Keratinocyte (primary cell): ENCODE data around the gene L3MBTL4. TPM values are rescaled to one million over a fixed set of nuclear protein-coding genes. Genes with fewer than 3 reads are reported as not detected.

ENCODE experiments used
- DNase-seq: peaks from one replicate; pipeline ENCODE4 v3.0.0-alpha.2; 2011; ENCODE audit warnings: low read depth, missing footprints, low spot score
- FAIRE-seq: peaks from 2 replicates; lab custom pipeline; 2011; peaks lifted over from hg19 to GRCh38; lab: Jason Lieb, UNC
- H2AFZ ChIP-seq: 2 replicates; pipeline ENCODE4 v1.6.0; 2012; ENCODE audit warnings: low read length, control low read depth, inconsistent platforms; ENCODE audit not compliant: control insufficient read depth
- H3K27ac ChIP-seq: 2 replicates; pipeline ENCODE4 v1.5.1; 2011; ENCODE audit warnings: low read length; ENCODE audit not compliant: control insufficient read depth, insufficient read depth
- H3K27me3 ChIP-seq: 3 replicates; pipeline ENCODE4 v1.6.0; 2011; ENCODE audit warnings: low read length; ENCODE audit not compliant: control insufficient read depth, insufficient read depth; ENCODE audit errors: extremely low read depth
- H3K36me3 ChIP-seq, 2 experiments: 2 replicates in 1 of 2; 3 replicates in 1 of 2; pipeline ENCODE4 v1.5.1; 2011; ENCODE audit warnings: low read length in 2 of 2, mild to moderate bottlenecking in 1 of 2; ENCODE audit not compliant: control insufficient read depth in 2 of 2, insufficient read depth in 2 of 2; ENCODE audit errors: extremely low read depth in 1 of 2
- H3K4me1 ChIP-seq: 3 replicates; pipeline ENCODE4 v1.5.1; 2011; ENCODE audit warnings: low read length; ENCODE audit not compliant: control insufficient read depth, insufficient read depth; ENCODE audit errors: extremely low read depth
- H3K4me2 ChIP-seq: 3 replicates; pipeline ENCODE4 v1.6.0; 2011; ENCODE audit warnings: low read depth, low read length; ENCODE audit not compliant: control insufficient read depth, insufficient read depth; ENCODE audit errors: extremely low read depth
- H3K4me3 ChIP-seq, 3 experiments: fragments of 200-600 bp in 1 of 3; sonication (generic) in 1 of 3; 2 replicates in 2 of 3; 3 replicates in 1 of 3; pipeline ENCODE4 v1.5.1; 2011 to 2016; ENCODE audit warnings: low read length in 3 of 3, mild to moderate bottlenecking in 3 of 3, control low read depth in 2 of 3, inconsistent platforms in 1 of 3, low read depth in 1 of 3, mixed read lengths in 1 of 3, mixed run types in 1 of 3, moderate library complexity in 1 of 3; ENCODE audit not compliant: control insufficient read depth in 2 of 3, insufficient read depth in 2 of 3; ENCODE audit errors: extremely low read depth in 1 of 3
- H3K79me2 ChIP-seq: 2 replicates; pipeline ENCODE4 v1.6.0; 2012; ENCODE audit warnings: low read length; ENCODE audit not compliant: control insufficient read depth, insufficient read depth
- H3K9ac ChIP-seq: 3 replicates; pipeline ENCODE4 v1.6.0; 2011; ENCODE audit warnings: low read length; ENCODE audit not compliant: control insufficient read depth, insufficient read depth; ENCODE audit errors: extremely low read depth
- H3K9me1 ChIP-seq: 3 replicates; pipeline ENCODE4 v1.6.0; 2011; ENCODE audit warnings: low read length; ENCODE audit not compliant: control insufficient read depth, insufficient read depth; ENCODE audit errors: extremely low read depth
- H3K9me3 ChIP-seq: 2 replicates; pipeline ENCODE4 v1.5.1; 2012; ENCODE audit warnings: low read depth, low read length; ENCODE audit not compliant: control insufficient read depth
- H4K20me1 ChIP-seq: 3 replicates; pipeline ENCODE4 v1.6.0; 2011; ENCODE audit warnings: low read length; ENCODE audit not compliant: control insufficient read depth, insufficient read depth; ENCODE audit errors: extremely low read depth
- CTCF ChIP-seq, 3 experiments: IDR thresholded peaks in 1 of 3; conservative IDR thresholded peaks in 1 of 3; optimal IDR thresholded peaks in 1 of 3; 2 replicates in 2 of 3; 3 replicates in 1 of 3; pipeline versions ENCODE3 to v1.5.1; 2011; ENCODE audit warnings: low read length in 3 of 3, mild to moderate bottlenecking in 3 of 3, moderate library complexity in 2 of 3, control low read depth in 1 of 3, inconsistent platforms in 1 of 3; ENCODE audit not compliant: insufficient read depth in 2 of 3; ENCODE audit errors: extremely low read depth in 1 of 3
- EZH2 ChIP-seq: IDR thresholded peaks from one replicate; pipeline ENCODE4 v1.6.1; 2012; ENCODE audit warnings: inconsistent platforms, mild to moderate bottlenecking, low read length, moderate library complexity
- dilution Hi-C: fragments of 300-500 bp; cut with MboI; formaldehyde crosslinking; loops from one replicate; pipeline ENCODE4 v1.7.0; 2020; ENCODE audit warnings: low sequenced_read_pairs; ENCODE audit not compliant: extremely low pct_ligation_motif_present
- polyA plus RNA-seq, 5 experiments: library from polyadenylated mRNA; depleted of rRNA in 3 of 5; stranded (reverse) in 3 of 5; stranded (forward) in 1 of 5; unstranded in 1 of 5; fragments of >200 nt; gene quantifications; 1 replicate in 1 of 5; 2 replicates in 3 of 5; 3 replicates in 1 of 5; pipeline versions ENCODE4 v1.2.1 to v1.2.3, GENCODE V29; 2011 to 2012; ENCODE audit warnings: missing spikeins in 2 of 5, low read depth in 1 of 5, low replicate concordance in 1 of 5

Gene L3MBTL4
- polyA plus RNA-seq, 1 donor (not counting 4 experiments of a cell fraction or from before 2014, with no cell fraction given), result 0.17 TPM

- Histone ChIP-seq H3K27me3 (no peaks in the 10 kb centered on the region), H3K4me1 (no peaks in the 10 kb centered on the region), H3K4me2 (no peak overlapping the region), H2AFZ (no peak overlapping the region), H3K9me3 (no peaks in the 10 kb centered on the region), H3K79me2 (no peaks in the 10 kb centered on the region), H3K36me3 (no peaks in the 10 kb centered on the region), H4K20me1 (no peaks in the 10 kb centered on the region), H3K9ac (no peak overlapping the region), H3K4me3 (no peak overlapping the region), H3K9me1 (no peaks in the 10 kb centered on the region), H3K27ac (no peak overlapping the region)
- dilution Hi-C loops, result no loop called here
- FAIRE-seq, result no peak
- DNase-seq, result no peak
- TF ChIP-seq EZH2 (no peak), CTCF (optimal IDR thresholded peaks at IDR 0.05 in 1 of 3, IDR thresholded peaks at IDR 0.05 in 1 of 3, conservative IDR thresholded peaks at IDR 0.05 in 1 of 3; ENCODE audit: extremely low read depth in 1 of 3, insufficient read depth in 2 of 3, low read length in 3 of 3) (no peak)
Measured at GRCh38 chr18:5939801-5940667, 474.7 kb downstream of the L3MBTL4 start.

GRCh38 chr18:5937795-5938194 is 476.9 kb downstream of the L3MBTL4 start:
- Histone ChIP-seq H2AFZ (no peak overlapping the region), H3K4me1 (no peaks in the 10 kb centered on the region), H3K9me3 (no peaks in the 10 kb centered on the region), H3K27me3 (no peaks in the 10 kb centered on the region), H3K27ac (no peak overlapping the region), H3K36me3 (no peaks in the 10 kb centered on the region), H3K4me3 (no peak overlapping the region), H4K20me1 (no peaks in the 10 kb centered on the region), H3K9me1 (no peaks in the 10 kb centered on the region), H3K9ac (no peak overlapping the region), H3K4me2 (no peak overlapping the region), H3K79me2 (no peaks in the 10 kb centered on the region)
- no peak for TF ChIP-seq CTCF (optimal IDR thresholded peaks at IDR 0.05 in 1 of 3, IDR thresholded peaks at IDR 0.05 in 1 of 3, conservative IDR thresholded peaks at IDR 0.05 in 1 of 3; ENCODE audit: extremely low read depth in 1 of 3, insufficient read depth in 2 of 3, low read length in 3 of 3)
- no peak for TF ChIP-seq EZH2
- dilution Hi-C loops, result no loop called here
- FAIRE-seq (no peak), DNase-seq (no peak)
